ENCODE measurements around the gene CNST. TPM values are rescaled to one million over a fixed set of nuclear protein-coding genes. Genes with fewer than 3 reads are reported as not detected.
"Not testable (repeated sequence)": the region's sequence is repeated elsewhere in the genome, so short reads cannot be mapped to it uniquely, and the experiment has no call there.

The CNST gene
- total RNA-seq, 4 donors from 2014 or later = 38.8 to 49.5 (median 41.7) TPM

- TF ChIP-seq, protein P1, sequence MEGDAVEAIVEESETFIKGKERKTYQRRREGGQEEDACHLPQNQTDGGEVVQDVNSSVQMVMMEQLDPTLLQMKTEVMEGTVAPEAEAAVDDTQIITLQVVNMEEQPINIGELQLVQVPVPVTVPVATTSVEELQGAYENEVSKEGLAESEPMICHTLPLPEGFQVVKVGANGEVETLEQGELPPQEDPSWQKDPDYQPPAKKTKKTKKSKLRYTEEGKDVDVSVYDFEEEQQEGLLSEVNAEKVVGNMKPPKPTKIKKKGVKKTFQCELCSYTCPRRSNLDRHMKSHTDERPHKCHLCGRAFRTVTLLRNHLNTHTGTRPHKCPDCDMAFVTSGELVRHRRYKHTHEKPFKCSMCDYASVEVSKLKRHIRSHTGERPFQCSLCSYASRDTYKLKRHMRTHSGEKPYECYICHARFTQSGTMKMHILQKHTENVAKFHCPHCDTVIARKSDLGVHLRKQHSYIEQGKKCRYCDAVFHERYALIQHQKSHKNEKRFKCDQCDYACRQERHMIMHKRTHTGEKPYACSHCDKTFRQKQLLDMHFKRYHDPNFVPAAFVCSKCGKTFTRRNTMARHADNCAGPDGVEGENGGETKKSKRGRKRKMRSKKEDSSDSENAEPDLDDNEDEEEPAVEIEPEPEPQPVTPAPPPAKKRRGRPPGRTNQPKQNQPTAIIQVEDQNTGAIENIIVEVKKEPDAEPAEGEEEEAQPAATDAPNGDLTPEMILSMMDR (IDR thresholded peaks at IDR 0.05) = no peak
- no peak for TF ChIP-seq POLR2A (IDR thresholded peaks at IDR 0.05)
- Histone ChIP-seq H3K36me3 (no peaks in the 10 kb centered on the region), H3K9me3 (no peaks in the 10 kb centered on the region), H3K4me3 (replicated peaks in 1 of 3) (no peak overlapping the region), H3K27ac (no peak overlapping the region), H3K4me1 (peaks cover 12 to 13% of the 10 kb centered on the region in 2 donors), H3K27me3 (no peaks in the 10 kb centered on the region)
- WGBS, 2 donors = 70 to 72% methylated on average over 5 of the region's 5 CpGs
- no peak for DNase-seq
- intact Hi-C loops (cut with DNase I) = no loop called here
These were observed 31.1 kb downstream of the CNST start for GRCh38 chr1:246597340-246597739.

DNA sequence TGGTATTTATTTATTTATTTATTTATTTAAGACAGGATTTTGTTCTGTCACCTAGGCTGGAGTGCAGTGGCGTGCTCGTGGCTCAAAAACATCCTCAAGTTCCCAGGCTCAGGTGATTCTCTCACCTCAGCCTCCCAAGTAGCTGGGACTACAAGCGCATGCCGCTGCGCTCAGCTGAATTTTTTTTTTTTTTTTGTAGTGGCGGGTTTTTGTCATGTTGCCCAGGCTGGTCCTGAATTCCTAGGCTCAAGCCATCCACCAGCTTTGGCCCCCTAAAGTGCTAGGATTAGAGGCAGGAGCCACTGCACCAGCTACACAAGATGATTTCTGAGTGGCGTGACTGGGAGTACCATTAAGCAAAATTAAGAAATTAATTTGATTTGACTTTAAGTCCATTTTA lies 31.7 kb downstream of the CNST start:
- TF ChIP-seq, protein P1 (IDR thresholded peaks at IDR 0.05) = no peak
- TF ChIP-seq POLR2A (IDR thresholded peaks at IDR 0.05) = no peak
- 92 to 93% methylated on average over 7 of the region's 7 CpGs for WGBS, 2 donors
- no peak for DNase-seq
- intact Hi-C loops (cut with DNase I) = no loop called here
- Histone ChIP-seq H3K27ac (no peak overlapping the region), H3K27me3 (no peaks in the 10 kb centered on the region), H3K4me1 (peaks cover 12 to 13% of the 10 kb centered on the region in 2 donors), H3K4me3 (replicated peaks in 1 of 3) (no peak overlapping the region), H3K9me3 (no peaks in the 10 kb centered on the region), H3K36me3 (no peaks in the 10 kb centered on the region)

GRCh38 chr1:246599315-246599714 lies 33.1 kb downstream of the CNST start:
- Histone ChIP-seq H3K27ac (no peak overlapping the region), H3K9me3 (no peaks in the 10 kb centered on the region), H3K4me1 (peaks cover 12 to 13% of the 10 kb centered on the region in 2 donors), H3K36me3 (no peaks in the 10 kb centered on the region), H3K4me3 (replicated peaks in 1 of 3) (no peak overlapping the region), H3K27me3 (no peaks in the 10 kb centered on the region)
- WGBS, 2 donors = 86 to 91% methylated on average over 4 of the region's 4 CpGs
- DNase-seq = no peak
- TF ChIP-seq, protein P1 (IDR thresholded peaks at IDR 0.05) = no peak
- no peak for TF ChIP-seq POLR2A (IDR thresholded peaks at IDR 0.05)
- intact Hi-C loops (cut with DNase I) = no loop called here

- TF ChIP-seq, protein P1 (IDR thresholded peaks at IDR 0.05) = no peak
- no peak for TF ChIP-seq POLR2A (IDR thresholded peaks at IDR 0.05)
- Histone ChIP-seq H3K4me3 (replicated peaks in 1 of 3) (no peak overlapping the region), H3K27ac (no peak overlapping the region), H3K36me3 (no peaks in the 10 kb centered on the region), H3K27me3 (no peaks in the 10 kb centered on the region), H3K9me3 (no peaks in the 10 kb centered on the region), H3K4me1 (peaks cover 10 to 13% of the 10 kb centered on the region in 2 donors)
- no peak for DNase-seq
- WGBS, 2 donors = 59 to 71% methylated on average over 2 of the region's 2 CpGs
- intact Hi-C loops (cut with DNase I) = no loop called here
These were observed 34.3 kb downstream of the CNST start for GRCh38 chr1:246600579-246600978.

DNA sequence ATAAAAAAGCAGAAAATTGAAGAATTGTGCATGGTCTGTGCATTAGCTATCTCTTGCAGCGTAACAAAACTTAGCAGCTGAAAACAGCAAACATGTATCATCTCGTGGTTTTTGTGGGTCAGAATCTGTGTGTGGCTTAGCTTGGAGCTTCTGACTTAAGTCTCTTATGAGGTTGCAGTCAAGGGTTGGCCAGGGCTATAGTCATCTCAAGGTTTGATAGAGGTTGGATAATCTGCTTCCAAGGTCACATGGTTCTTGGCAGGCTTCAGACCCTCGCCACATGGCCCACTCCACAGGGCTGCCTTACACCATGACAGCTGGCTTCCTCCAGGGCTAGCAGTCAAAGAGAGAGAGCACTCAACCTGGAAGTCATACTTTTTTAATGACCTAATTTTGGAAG lies 35.9 kb downstream of the CNST start:
- intact Hi-C loops (cut with DNase I) = no loop called here
- Histone ChIP-seq H3K4me3 (replicated peaks in 1 of 3) (no peak overlapping the region), H3K27ac (no peak overlapping the region), H3K4me1 (peaks cover 7 to 8% of the 10 kb centered on the region in 2 donors), H3K27me3 (no peaks in the 10 kb centered on the region), H3K36me3 (no peaks in the 10 kb centered on the region), H3K9me3 (no peaks in the 10 kb centered on the region)
- WGBS, 2 donors = 91 to 95% methylated on average over 3 of the region's 3 CpGs
- no peak for TF ChIP-seq POLR2A (IDR thresholded peaks at IDR 0.05)
- TF ChIP-seq, protein P1 (IDR thresholded peaks at IDR 0.05) = no peak
- no peak for DNase-seq

DNA sequence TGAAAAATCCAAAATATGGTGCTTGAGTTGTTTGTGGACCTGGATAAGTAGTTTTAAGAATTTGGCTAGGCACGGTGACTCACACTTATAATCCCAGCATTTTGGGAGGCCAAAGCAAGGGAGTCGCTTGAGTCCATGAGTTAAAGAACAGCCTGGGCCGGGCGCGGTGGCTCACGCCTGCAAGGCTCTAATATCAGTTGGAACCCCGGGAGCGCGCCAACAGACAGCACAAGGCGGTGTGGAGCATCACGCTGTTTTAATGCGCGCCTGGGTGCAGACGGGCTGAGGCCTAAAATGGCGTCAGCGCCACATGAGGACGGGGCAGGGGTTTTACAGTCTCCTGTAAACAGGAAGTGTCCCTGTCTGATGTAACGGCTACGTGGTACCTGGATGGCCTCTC lies 39.0 kb downstream of the CNST start:
- H3K4me3 ChIP-seq (replicated peaks in 1 of 3); H3K27ac ChIP-seq; H3K9me3 ChIP-seq; H3K36me3 ChIP-seq; intact Hi-C loops (cut with DNase I); H3K27me3 ChIP-seq; DNase-seq: not testable (repeated sequence)
- peaks cover 23 to 27% of the 10 kb centered on the region in 2 donors for H3K4me1 ChIP-seq
- 95 to 97% methylated on average over 15 to 19 of the region's 19 CpGs for WGBS, 2 donors
